KMS-11 (cell line): ENCODE measurements around the gene KIAA1958.

ENCODE experiments used
- H2AFZ ChIP-seq: fragments of 200-600 bp; sonication (generic); 2 replicates; pipeline ENCODE4 v1.6.1; 2016; ENCODE audit warnings: antibody characterized with exemption, mixed run types, low read depth
- H3K27ac ChIP-seq: fragments of 200-600 bp; sonication (generic); 2 replicates; pipeline ENCODE4 v1.6.1; 2016; ENCODE audit warnings: mild to moderate bottlenecking, mixed run types
- H3K27me3 ChIP-seq: fragments of 200-600 bp; sonication (generic); 2 replicates; pipeline ENCODE4 v1.6.1; 2017; ENCODE audit warnings: mild to moderate bottlenecking, low read depth, mixed run types, moderate library complexity; ENCODE audit not compliant: insufficient read depth
- H3K36me3 ChIP-seq: fragments of 200-600 bp; sonication (generic); 2 replicates; pipeline ENCODE4 v1.6.1; 2017; ENCODE audit warnings: mild to moderate bottlenecking, mixed run types; ENCODE audit not compliant: insufficient read depth
- H3K4me1 ChIP-seq: fragments of 200-600 bp; sonication (generic); 2 replicates; pipeline ENCODE4 v1.6.1; 2016; ENCODE audit warnings: mild to moderate bottlenecking, low read depth, mixed run types; ENCODE audit not compliant: poor library complexity, severe bottlenecking
- H3K4me2 ChIP-seq: fragments of 200-600 bp; sonication (generic); 2 replicates; pipeline ENCODE4 v1.7.0; 2016; ENCODE audit warnings: mild to moderate bottlenecking, mixed run types
- H3K4me3 ChIP-seq: fragments of 200-600 bp; sonication (generic); IDR thresholded peaks from 2 replicates; pipeline ENCODE4 v1.6.1; 2017; ENCODE audit warnings: low read depth, low read length, mixed read lengths; ENCODE audit not compliant: insufficient read depth
- H3K79me2 ChIP-seq: fragments of 200-600 bp; sonication (generic); 2 replicates; pipeline ENCODE4 v1.6.1; 2016; ENCODE audit warnings: low read depth, mixed run types; ENCODE audit not compliant: insufficient read depth
- H3K9ac ChIP-seq: fragments of 200-600 bp; sonication (generic); 2 replicates; pipeline ENCODE4 v1.6.1; 2016; ENCODE audit warnings: mild to moderate bottlenecking, mixed run types
- H4K20me1 ChIP-seq: fragments of 200-600 bp; sonication (generic); 2 replicates; pipeline ENCODE4 v1.6.1; 2016; ENCODE audit warnings: mild to moderate bottlenecking, mixed run types; ENCODE audit not compliant: insufficient read depth
- CTCF ChIP-seq: fragments of 200-600 bp; sonication (generic); conservative IDR thresholded peaks from 2 replicates; pipeline ENCODE4 v1.6.1; 2017; ENCODE audit warnings: low read depth, mild to moderate bottlenecking, antibody characterized with exemption, low read length, moderate library complexity, mixed read lengths

Gene KIAA1958

GRCh38 chr9:112443200-112443599, 43.4 kb upstream of the KIAA1958 start:
- H3K4me2 ChIP-seq: no peak overlapping the region
- H3K4me1 ChIP-seq: no peaks in the 10 kb centered on the region
- no peaks in the 10 kb centered on the region for H3K36me3 ChIP-seq
- no peak overlapping the region for H3K9ac ChIP-seq
- no peaks in the 10 kb centered on the region for H3K79me2 ChIP-seq
- peak; percentile 44 for TF ChIP-seq CTCF
- H3K27me3 ChIP-seq: no peaks in the 10 kb centered on the region
- H3K27ac ChIP-seq: no peak overlapping the region
- no peaks in the 10 kb centered on the region for H4K20me1 ChIP-seq
- no peak overlapping the region for H3K4me3 ChIP-seq
- no peak overlapping the region for H2AFZ ChIP-seq

GRCh38 chr9:112443636-112444035, 43.0 kb upstream of the KIAA1958 start:
- H2AFZ ChIP-seq: no peak overlapping the region
- H3K4me2 ChIP-seq: no peak overlapping the region
- H3K79me2 ChIP-seq: no peaks in the 10 kb centered on the region
- no peak overlapping the region for H3K4me3 ChIP-seq
- H3K36me3 ChIP-seq: no peaks in the 10 kb centered on the region
- no peak overlapping the region for H3K27ac ChIP-seq
- no peaks in the 10 kb centered on the region for H3K4me1 ChIP-seq
- TF ChIP-seq CTCF: 0 out of 2 replicates have a peak, but pooled peaks have one; percentile 8
- H3K27me3 ChIP-seq: no peaks in the 10 kb centered on the region
- no peaks in the 10 kb centered on the region for H4K20me1 ChIP-seq
- H3K9ac ChIP-seq: no peak overlapping the region

- TF ChIP-seq CTCF: no peak
- Histone ChIP-seq H3K9ac (no peak overlapping the region), H3K27me3 (no peaks in the 10 kb centered on the region), H3K36me3 (no peaks in the 10 kb centered on the region), H3K79me2 (no peaks in the 10 kb centered on the region), H3K4me3 (no peak overlapping the region), H3K4me2 (no peak overlapping the region), H2AFZ (no peak overlapping the region), H3K27ac (no peak overlapping the region), H4K20me1 (no peaks in the 10 kb centered on the region), H3K4me1 (no peaks in the 10 kb centered on the region)
Measured at GRCh38 chr9:112445196-112445595, 41.4 kb upstream of the KIAA1958 start.

- no peaks in the 10 kb centered on the region for H3K79me2 ChIP-seq
- H3K4me3 ChIP-seq: no peak overlapping the region
- no peaks in the 10 kb centered on the region for H4K20me1 ChIP-seq
- H3K36me3 ChIP-seq: no peaks in the 10 kb centered on the region
- no peak overlapping the region for H3K4me2 ChIP-seq
- no peaks in the 10 kb centered on the region for H3K27me3 ChIP-seq
- H2AFZ ChIP-seq: no peak overlapping the region
- no peak overlapping the region for H3K27ac ChIP-seq
- no peak for TF ChIP-seq CTCF
- no peaks in the 10 kb centered on the region for H3K4me1 ChIP-seq
- H3K9ac ChIP-seq: no peak overlapping the region
Measured at GRCh38 chr9:112446080-112446479, 40.5 kb upstream of the KIAA1958 start.
